ENCODE results near the gene CNTNAP2. TPM values are rescaled to one million over a fixed set of nuclear protein-coding genes. Genes with fewer than 3 reads are reported as not detected.

Gene CNTNAP2
- total RNA-seq, 6 experiments from 2014 or later: 0.07 to 0.13 (median 0.12) TPM; not detected in 3

DNA sequence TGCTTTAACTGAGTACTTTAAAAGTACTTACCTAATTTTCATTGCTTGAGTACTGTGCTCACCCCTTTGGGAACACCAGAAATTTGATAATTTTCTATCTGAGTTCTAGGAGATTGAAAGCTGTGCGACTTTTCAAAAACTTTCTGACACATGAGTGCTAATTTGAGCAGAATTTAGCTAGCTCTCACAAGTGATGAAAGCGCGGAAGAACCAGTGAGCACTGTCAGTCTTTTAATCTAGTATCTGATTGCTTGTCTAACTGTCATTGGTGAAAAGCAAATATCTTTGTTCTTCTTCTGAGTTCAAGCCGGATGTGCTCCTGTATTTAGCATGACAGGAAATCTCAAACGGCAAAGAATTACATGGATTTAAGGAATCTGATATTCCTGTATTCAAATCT is 899.4 kb downstream of the CNTNAP2 start:
- Mint-ChIP-seq H3K27me3 (ENCODE audit: insufficient read depth) (no peaks in the 10 kb centered on the region), H3K27ac (no peak overlapping the region), H3K4me1 (ENCODE audit: low read depth) (no peaks in the 10 kb centered on the region), H3K36me3 (ENCODE audit: low read depth) (no peaks in the 10 kb centered on the region), H3K4me3 (no peak overlapping the region), H3K9me3 (peaks cover 29% of the 10 kb centered on the region)
- no peak for DNase-seq
- TF ChIP-seq, protein P1, sequence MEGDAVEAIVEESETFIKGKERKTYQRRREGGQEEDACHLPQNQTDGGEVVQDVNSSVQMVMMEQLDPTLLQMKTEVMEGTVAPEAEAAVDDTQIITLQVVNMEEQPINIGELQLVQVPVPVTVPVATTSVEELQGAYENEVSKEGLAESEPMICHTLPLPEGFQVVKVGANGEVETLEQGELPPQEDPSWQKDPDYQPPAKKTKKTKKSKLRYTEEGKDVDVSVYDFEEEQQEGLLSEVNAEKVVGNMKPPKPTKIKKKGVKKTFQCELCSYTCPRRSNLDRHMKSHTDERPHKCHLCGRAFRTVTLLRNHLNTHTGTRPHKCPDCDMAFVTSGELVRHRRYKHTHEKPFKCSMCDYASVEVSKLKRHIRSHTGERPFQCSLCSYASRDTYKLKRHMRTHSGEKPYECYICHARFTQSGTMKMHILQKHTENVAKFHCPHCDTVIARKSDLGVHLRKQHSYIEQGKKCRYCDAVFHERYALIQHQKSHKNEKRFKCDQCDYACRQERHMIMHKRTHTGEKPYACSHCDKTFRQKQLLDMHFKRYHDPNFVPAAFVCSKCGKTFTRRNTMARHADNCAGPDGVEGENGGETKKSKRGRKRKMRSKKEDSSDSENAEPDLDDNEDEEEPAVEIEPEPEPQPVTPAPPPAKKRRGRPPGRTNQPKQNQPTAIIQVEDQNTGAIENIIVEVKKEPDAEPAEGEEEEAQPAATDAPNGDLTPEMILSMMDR (IDR thresholded peaks at IDR 0.05): no peak

GRCh38 chr7:147022056-147022455 is 905.5 kb downstream of the CNTNAP2 start:
- Mint-ChIP-seq H3K4me3 (no peak overlapping the region), H3K36me3 (ENCODE audit: low read depth) (no peaks in the 10 kb centered on the region), H3K27me3 (ENCODE audit: insufficient read depth) (no peaks in the 10 kb centered on the region; the same call in 1 of the 2 replicates), H3K9me3 (peaks cover 15% of the 10 kb centered on the region), H3K27ac (no peak overlapping the region), H3K4me1 (ENCODE audit: low read depth) (no peaks in the 10 kb centered on the region)
- no peak for DNase-seq
- TF ChIP-seq, protein P1 (IDR thresholded peaks at IDR 0.05): no peak

DNA sequence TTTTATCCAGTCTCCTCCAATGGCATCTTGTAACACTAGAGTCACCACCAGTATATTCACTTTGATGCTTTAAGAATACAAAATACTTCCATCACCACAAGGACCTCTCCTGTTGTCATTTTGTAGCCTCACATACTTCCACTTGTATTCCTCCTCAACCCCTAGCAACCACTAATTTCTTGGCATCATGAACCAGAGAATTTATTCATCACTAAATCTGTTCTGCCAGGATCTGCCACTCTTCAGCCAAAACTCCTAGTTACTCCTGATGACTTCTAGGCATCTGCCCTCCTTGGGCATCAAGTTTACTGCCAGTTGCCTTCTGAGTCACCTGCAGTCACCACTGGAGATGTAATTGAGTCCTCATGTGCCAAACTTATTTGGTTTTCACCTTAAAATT is 906.8 kb downstream of the CNTNAP2 start:
- no peak overlapping the region for H3K4me3 Mint-ChIP-seq
- no peaks in the 10 kb centered on the region for H3K36me3 Mint-ChIP-seq (ENCODE audit: low read depth)
- no peaks in the 10 kb centered on the region for H3K4me1 Mint-ChIP-seq (ENCODE audit: low read depth)
- no peak overlapping the region for H3K27ac Mint-ChIP-seq
- H3K9me3 Mint-ChIP-seq: peaks cover 23% of the 10 kb centered on the region
- DNase-seq: no peak
- no peaks in the 10 kb centered on the region; the same call in 1 of the 2 replicates for H3K27me3 Mint-ChIP-seq (ENCODE audit: insufficient read depth)
- TF ChIP-seq, protein P1 (IDR thresholded peaks at IDR 0.05): no peak

GRCh38 chr7:147029953-147030352 is 913.4 kb downstream of the CNTNAP2 start:
- no peaks in the 10 kb centered on the region; the same call in 1 of the 2 replicates for H3K27me3 Mint-ChIP-seq (ENCODE audit: insufficient read depth)
- H3K9me3 Mint-ChIP-seq: peaks cover 35% of the 10 kb centered on the region
- DNase-seq: no peak
- TF ChIP-seq, protein P1 (IDR thresholded peaks at IDR 0.05): no peak
- no peak overlapping the region for H3K4me3 Mint-ChIP-seq
- no peaks in the 10 kb centered on the region for H3K4me1 Mint-ChIP-seq (ENCODE audit: low read depth)
- H3K36me3 Mint-ChIP-seq (ENCODE audit: low read depth): no peaks in the 10 kb centered on the region
- no peak overlapping the region for H3K27ac Mint-ChIP-seq

GRCh38 chr7:147033641-147034040 is 917.0 kb downstream of the CNTNAP2 start:
- H3K27ac Mint-ChIP-seq: no peak overlapping the region

More at GRCh38 chr7:147033641-147034040, 917.0 kb downstream of the CNTNAP2 start:
- TF ChIP-seq, protein P1 (IDR thresholded peaks at IDR 0.05): no peak
- H3K27me3 Mint-ChIP-seq (ENCODE audit: insufficient read depth): no peaks in the 10 kb centered on the region; the same call in 1 of the 2 replicates
- no peak for DNase-seq
- peaks cover 28% of the 10 kb centered on the region for H3K9me3 Mint-ChIP-seq
- no peak overlapping the region for H3K4me3 Mint-ChIP-seq
- H3K36me3 Mint-ChIP-seq (ENCODE audit: low read depth): no peaks in the 10 kb centered on the region
- H3K4me1 Mint-ChIP-seq (ENCODE audit: low read depth): no peaks in the 10 kb centered on the region

All from HFFc6 (cell line).